OCI-M1 (cell line): ENCODE data around the gene PGAP3.

ENCODE experiments used
- DNase-seq: peaks from one replicate; lab custom pipeline; 2025; lab: John Stamatoyannopoulos, UW

Gene PGAP3

DNA sequence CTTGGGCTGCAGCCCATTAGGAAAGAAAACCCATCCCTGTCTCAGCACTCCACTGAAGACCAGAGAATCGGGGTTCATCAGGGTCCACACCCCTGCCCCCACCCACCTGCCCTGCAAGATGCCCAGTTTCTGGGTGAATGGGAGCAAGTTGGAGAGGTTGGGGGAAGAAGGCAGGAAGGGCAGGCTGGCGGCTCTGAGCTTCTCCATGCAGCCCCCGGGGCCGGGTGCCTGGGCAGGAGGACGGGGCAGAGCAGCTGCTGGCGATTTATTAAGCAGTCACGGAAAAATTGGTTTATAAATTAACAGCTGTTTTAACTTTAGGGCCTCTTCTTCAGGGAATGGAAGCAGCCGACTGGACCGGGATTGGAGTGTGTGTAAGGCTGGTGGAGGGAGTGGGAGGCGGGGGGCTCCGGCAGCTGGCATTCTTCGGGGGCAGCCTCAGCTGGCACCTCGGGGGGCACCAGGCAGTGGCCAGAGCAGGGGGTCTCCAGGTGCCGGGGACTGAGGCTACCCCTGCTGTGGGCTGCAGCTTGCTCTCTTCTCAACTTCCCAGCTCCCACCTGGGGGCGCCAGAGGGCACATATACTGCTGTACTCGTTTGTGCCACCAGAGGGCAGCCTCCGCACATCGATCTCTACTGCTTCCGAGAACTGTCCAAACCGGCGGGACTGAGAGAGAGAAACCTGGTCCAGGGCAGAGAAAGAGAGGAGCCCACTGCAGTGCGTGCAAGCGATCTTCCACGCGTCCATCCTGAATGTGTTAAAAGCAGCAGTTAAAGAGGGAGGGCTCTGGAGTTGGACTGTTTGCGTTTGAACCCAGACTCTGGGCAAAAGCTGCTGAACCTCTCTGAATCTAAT lies 66.1 kb downstream of the PGAP3 start:
- peak; percentile 91 for DNase-seq
